ENCODE measurements around the gene NLGN4X.

GRCh38 chrX:6175914-6176313 lies 52.8 kb downstream of the NLGN4X start:
- no peak for TF ChIP-seq GATA3 (IDR thresholded peaks at IDR 0.05; ENCODE audit: low read depth, low read length)
- no peak for TF ChIP-seq GATA2 (IDR thresholded peaks at IDR 0.05; ENCODE audit: low read depth, low read length)

All from SH-SY5Y (cell line).